HG03039 (cell line): ENCODE data around the gene TP53TG3F.
"Not testable (repeated sequence)": the region's sequence is repeated elsewhere in the genome, so short reads cannot be mapped to it uniquely, and the experiment has no call there.

ENCODE experiments used
- ATAC-seq: cut with Tn5 transposase; IDR thresholded peaks from one replicate; pipeline ENCODE4 v1.9.1; 2021; ENCODE audit warnings: mild to moderate bottlenecking, moderate library complexity; ENCODE audit not compliant: unreplicated experiment

TP53TG3F gene, protein sequence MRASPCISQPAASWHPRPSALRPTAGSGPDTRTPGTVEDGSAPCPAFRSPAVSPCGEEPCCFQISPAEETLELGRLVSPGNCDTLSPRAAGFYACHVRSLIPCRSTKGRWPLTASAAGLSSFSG

DNA sequence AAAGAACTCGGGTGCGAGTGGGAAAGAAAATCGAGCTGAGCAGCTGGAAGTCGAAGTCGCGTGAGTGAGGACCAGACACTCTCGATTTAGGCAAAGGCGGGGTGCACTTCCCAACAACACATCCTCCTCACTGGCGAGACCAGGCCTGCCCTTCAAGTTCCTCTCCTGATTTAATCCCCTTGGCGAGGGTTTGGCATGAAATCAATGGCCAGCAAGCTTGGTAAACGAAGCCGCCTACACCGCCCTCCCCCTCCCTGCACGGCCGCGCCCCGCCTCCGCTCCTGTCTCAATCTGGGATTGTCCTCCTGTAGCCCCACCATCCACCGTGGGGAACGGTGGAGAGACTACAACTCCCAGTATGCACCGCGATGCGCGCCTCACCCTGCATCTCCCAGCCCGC, at the start of gene TP53TG3F:
TP53TG3F (plus strand) TSS at position 301 of the 400 bp plus-strand sequence; CDS start at position 369, 68 bp downstream.
- not testable (repeated sequence) for ATAC-seq

DNA sequence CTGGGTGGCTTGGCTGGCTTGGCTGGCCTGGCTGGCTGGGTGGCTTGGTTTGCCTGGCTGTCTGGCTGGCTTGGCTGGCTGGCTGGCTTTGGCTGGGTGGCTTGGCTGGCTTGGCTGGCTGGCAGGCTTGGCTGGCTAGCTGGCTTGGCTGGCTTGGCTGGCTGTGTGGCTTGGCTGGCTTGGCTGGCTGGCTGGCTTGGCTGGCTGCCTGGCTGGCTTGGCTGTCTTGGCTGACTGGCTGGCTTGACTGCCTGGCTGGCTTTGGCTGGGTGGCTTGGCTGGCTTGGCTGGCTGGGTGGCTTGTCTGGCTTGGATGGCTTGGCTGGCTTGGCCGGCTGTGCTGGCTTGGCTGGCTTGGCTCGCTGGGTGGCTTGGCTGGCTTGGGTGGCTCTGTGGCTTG, 32.2 kb downstream of the TP53TG3F start:
- not testable (repeated sequence) for ATAC-seq

DNA sequence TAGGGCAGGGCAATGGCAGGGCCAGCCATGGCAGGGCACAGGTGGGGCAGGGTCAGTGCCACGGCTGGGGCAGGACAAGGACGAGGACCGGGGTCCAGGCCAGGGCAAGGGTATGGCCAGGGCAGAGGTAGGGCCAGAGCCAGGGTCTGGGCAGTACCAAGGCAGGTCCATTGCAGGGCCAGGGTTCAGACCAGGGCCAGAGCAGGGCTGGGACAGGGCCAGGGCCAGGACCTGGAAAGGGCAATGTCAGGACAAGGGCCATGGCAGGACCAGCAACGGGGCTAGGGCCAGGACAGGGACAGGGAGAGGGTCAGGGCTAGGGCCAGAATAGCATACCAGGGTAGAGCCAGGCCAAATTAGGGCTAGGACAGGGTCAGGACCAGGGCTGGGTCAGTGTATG, 47.8 kb downstream of the TP53TG3F start:
- not testable (repeated sequence) for ATAC-seq

DNA sequence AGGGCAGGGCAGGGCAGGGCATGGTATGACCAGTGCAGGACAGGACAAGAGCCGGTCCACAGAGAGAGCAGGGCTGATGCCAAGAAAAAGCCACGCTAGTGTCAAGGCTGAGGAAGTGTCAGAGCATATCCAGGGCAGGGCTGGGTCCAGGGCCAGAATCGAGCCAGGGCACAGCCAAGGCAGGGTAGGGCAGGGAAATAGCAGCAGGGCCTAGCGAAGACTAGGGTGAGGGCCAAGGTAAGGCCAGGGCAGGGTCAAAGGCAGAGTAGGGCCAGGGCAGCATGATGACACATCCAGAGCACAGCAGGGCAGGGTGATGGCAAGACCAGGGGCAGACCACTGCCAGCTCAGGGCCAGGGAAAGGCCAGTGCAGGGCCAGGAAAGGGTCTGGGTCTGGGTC, 49.7 kb downstream of the TP53TG3F start:
- ATAC-seq: not testable (repeated sequence)

DNA sequence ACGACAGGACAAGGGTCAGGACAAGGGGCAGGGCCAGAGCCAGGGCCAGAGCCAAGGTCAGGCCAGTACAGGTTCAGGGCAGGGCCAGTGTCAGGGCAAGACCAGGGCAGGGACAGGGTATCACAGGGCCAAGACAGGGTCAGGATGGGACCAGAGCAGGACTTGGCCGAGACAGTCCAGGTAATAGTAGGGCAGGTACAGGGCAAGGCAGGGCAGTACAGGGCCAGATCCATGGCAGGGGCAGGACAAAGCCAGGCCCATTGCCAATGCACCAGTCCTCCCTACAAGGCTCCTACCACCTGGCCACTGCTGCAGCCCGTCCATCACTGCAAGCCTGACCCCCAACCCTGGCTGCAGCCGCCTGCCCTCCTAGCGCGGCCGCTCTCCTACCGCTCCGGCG, 50.5 kb downstream of the TP53TG3F start:
- not testable (repeated sequence) for ATAC-seq
